Activated CD4-positive, alpha-beta T cell treated with anti-CD3 and anti-CD28 coated beads for 36 hours (primary cell): ENCODE results near the gene GCKR. TPM values are rescaled to one million over a fixed set of nuclear protein-coding genes. Genes with fewer than 3 reads are reported as not detected.

Experiments
- ATAC-seq: fragments of 200-7000 bp; cut with Tn5 transposase; one replicate; pipeline ENCODE4 v1.10.0; 2021; ENCODE audit warnings: mild to moderate bottlenecking, moderate library complexity
- CTCF ChIA-PET: fragments of 350-600 bp; sonication (Branson Sonifier 250); formaldehyde crosslinking; loops from one replicate; lab custom pipeline; 2021; ENCODE audit warnings: antibody characterized with exemption; lab: Charles Lee
- POLR2A ChIA-PET: fragments of 350-600 bp; sonication (Branson Sonifier 250); formaldehyde crosslinking; loops from one replicate; lab custom pipeline; 2021; ENCODE audit warnings: antibody characterized with exemption, inconsistent platforms; lab: Charles Lee
- DNase-seq: peaks from one replicate; pipeline ENCODE4 v3.0.0-alpha.2; 2020
- H3K27ac Mint-ChIP-seq: one replicate; pipeline ENCODE4 v1.8.0; 2021; ENCODE audit warnings: mixed read lengths
- H3K27me3 Mint-ChIP-seq: one replicate; pipeline ENCODE4 v1.8.0; 2021; ENCODE audit warnings: mixed read lengths
- H3K36me3 Mint-ChIP-seq: one replicate; pipeline ENCODE4 v1.8.0; 2021; ENCODE audit warnings: low read depth, mixed read lengths
- H3K4me1 Mint-ChIP-seq: one replicate; pipeline ENCODE4 v1.8.0; 2021; ENCODE audit warnings: mixed read lengths
- H3K4me3 Mint-ChIP-seq: one replicate; pipeline ENCODE4 v1.8.0; 2021; ENCODE audit warnings: mild to moderate bottlenecking, moderate library complexity, mixed read lengths
- H3K9me3 Mint-ChIP-seq: one replicate; pipeline ENCODE4 v1.8.0; 2021; ENCODE audit warnings: low read depth, mixed read lengths
- intact Hi-C, 2 experiments: fragments of 100-400 bp; cut with DNase I in 1 of 2; cut with micrococcal nuclease in 1 of 2; formaldehyde crosslinking; loops; one replicate each; pipeline versions ENCODE4 v1.14.2 to v1.15.1; 2022 to 2024; cut with DNase I, micrococcal nuclease
- total RNA-seq, 2 experiments: library from RNA; stranded (reverse); gene quantifications; one replicate each; pipeline ENCODE4 v1.2.3, GENCODE V29; 2021

The GCKR gene
- total RNA-seq, 2 experiments from 2014 or later = not detected

DNA sequence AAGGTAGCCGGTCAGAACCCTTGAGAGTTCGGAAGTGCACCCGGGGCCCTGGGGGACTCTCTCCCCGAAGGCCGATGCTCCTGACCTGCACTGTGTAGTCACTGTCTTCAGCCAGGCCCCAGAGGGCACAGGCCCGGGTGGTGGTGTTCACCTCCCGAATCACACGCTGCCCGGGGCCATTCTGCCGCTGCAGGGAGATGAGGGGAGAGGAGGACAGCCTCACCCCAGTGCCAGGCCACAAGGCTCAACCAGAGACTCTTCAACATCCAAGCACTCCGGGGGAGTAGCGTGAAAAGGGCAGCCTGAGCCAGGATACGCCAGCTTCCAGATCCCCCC is 2.7 kb upstream of the GCKR start:
- Mint-ChIP-seq H3K36me3 (no peaks in the 10 kb centered on the region), H3K4me1 (peaks cover 26% of the 10 kb centered on the region), H3K4me3 (peak overlapping the region; percentile 36), H3K27ac (no peak overlapping the region), H3K27me3 (peaks cover 35% of the 10 kb centered on the region), H3K9me3 (no peaks in the 10 kb centered on the region)
- ATAC-seq (no peak), DNase-seq (no peak)
- ChIA-PET CTCF (no interaction called here), POLR2A (no interaction called here)
- intact Hi-C loops = no loop called here

DNA sequence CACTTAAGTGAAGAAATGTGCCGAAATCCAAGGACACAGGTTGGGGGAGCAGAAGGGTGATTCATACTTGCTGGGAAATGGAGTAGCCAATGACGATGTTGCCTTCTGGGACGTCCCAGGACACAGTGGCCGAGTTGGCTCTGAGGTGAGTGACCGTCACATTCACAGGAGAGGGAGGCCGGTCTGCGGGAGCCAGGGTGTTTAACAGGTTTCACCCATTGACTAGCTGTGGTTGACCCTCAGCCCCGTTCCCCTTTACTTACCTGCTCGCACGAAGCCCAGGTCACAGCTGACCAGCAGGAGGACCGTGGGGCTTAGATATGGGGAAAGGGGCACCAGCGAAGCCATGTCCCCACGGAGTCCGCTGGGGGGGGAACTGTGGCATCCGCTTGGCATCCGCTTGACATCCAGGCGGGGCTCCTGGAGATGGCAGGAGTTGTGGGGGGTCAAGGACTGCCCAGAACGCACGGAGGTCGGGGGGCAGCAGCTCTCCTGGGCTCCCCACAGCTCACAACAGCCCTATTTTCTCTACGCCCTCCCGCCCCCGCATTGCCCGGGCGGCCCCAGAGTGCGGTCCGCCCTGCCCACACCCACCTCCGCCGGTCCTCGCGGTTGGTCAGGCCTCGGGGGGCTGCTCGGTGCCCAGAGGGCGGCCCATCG is 2.2 kb upstream of the GCKR start:
- no peaks in the 10 kb centered on the region for H3K36me3 Mint-ChIP-seq
- H3K27ac Mint-ChIP-seq = no peak overlapping the region
- CTCF ChIA-PET = interaction anchor here (0.6 kb wide), 1 partner anchor 135 kb away, joined by 3 read pairs; the partner anchor contains the start of genes CCDC121 and GPN1

DNA sequence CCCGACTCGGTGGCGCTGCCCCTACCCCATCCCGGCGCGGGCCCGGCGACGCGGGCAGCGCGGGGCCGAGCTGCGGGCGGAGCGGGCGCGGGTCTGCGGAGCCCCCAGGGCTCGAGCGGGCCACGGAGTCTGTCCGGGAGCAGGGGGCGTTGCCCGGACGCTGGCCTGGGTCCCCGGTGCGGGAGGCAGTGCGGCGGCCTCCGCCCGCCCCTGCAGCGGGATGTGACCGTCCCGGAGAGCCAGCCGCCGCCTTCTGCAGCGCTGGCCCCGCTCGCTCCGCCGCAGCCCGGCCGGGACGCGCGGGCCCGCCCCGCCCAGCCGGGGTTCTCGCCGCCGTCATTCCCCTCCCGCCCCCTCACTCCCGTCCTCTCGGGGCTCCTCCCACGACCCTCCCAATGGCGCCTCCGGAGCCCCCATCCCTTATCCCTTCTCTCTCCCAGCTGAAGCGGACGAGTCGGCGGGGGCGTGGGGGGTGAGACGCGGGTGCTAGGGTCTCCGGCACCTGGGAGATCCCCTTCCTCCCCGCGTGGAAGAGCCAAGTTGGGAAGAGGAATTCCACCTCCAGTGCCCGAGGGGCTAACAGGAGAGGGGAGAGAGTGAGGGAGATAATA is 1.6 kb upstream of the GCKR start, which contains the start of gene FNDC4:
Gene FNDC4, minus strand, starts transcription at position 257 of the 611 bp plus-strand sequence. CDS start 521 bp downstream, outside the sequence.
- H3K27me3 Mint-ChIP-seq = peaks cover 38% of the 10 kb centered on the region
- DNase-seq (peak; percentile 36), ATAC-seq (peak; percentile 60)
- H3K36me3 Mint-ChIP-seq = no peaks in the 10 kb centered on the region
- intact Hi-C loops = no loop called here
- CTCF ChIA-PET = interaction anchor here (0.5 to 0.6 kb wide), 2 partner anchors 72 to 134 kb away, joined by 3 to 4 read pairs; partner anchors contain the start of genes CCDC121 and GPN1
- no peak within 1 kb of the TSS for H3K27ac Mint-ChIP-seq
- H3K9me3 Mint-ChIP-seq = no peaks in the 10 kb centered on the region
- H3K4me1 Mint-ChIP-seq = peaks cover 16% of the 10 kb centered on the region
- POLR2A ChIA-PET = no interaction called here
- peak within 1 kb of the TSS; percentile 53 for H3K4me3 Mint-ChIP-seq

More for the DNA sequence above, 2.2 kb upstream of the GCKR start:
- no peaks in the 10 kb centered on the region for H3K9me3 Mint-ChIP-seq
- intact Hi-C loops = no loop called here
- ATAC-seq = no peak
- peak overlapping the region; percentile 36 for H3K4me3 Mint-ChIP-seq
- POLR2A ChIA-PET = no interaction called here
- DNase-seq = peak; percentile 13
- peaks cover 38% of the 10 kb centered on the region for H3K27me3 Mint-ChIP-seq
- peaks cover 22% of the 10 kb centered on the region for H3K4me1 Mint-ChIP-seq

DNA sequence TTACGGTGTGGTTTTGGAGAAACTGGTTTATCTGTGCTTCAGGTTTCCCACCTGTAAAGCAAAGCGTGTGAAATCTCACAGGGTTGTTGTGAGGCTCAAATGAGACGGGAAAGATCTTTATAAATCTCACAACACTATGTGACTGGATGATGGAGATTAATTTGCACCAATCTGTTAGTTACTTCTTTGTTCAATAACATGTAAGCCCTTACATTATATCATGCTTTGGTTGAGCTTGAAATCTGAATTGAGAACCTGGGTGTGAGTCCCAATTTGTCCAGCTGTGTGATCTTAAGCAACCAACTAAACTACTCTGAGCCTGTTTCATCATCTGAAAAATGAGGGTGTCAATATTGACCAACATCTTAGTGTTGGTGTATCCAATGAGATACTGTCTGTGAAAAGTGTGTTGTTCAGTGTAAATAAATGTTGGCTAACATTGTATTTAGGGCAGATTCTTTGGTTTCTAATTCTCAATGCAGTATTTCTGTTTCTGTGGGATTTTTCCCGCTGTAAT is 741 bp upstream of the GCKR start:
- ATAC-seq = no peak
- Mint-ChIP-seq H3K27me3 (peaks cover 38% of the 10 kb centered on the region), H3K4me3 (peak overlapping the region; percentile 53), H3K27ac (no peak overlapping the region), H3K36me3 (no peaks in the 10 kb centered on the region), H3K9me3 (no peaks in the 10 kb centered on the region), H3K4me1 (peaks cover 10% of the 10 kb centered on the region)
- no peak for DNase-seq
- POLR2A ChIA-PET = no interaction called here
- CTCF ChIA-PET = interaction anchor here (0.5 kb wide), 1 partner anchor 72 kb away, joined by 4 read pairs; no protein-coding TSS in a partner anchor
- intact Hi-C loops = no loop called here

DNA sequence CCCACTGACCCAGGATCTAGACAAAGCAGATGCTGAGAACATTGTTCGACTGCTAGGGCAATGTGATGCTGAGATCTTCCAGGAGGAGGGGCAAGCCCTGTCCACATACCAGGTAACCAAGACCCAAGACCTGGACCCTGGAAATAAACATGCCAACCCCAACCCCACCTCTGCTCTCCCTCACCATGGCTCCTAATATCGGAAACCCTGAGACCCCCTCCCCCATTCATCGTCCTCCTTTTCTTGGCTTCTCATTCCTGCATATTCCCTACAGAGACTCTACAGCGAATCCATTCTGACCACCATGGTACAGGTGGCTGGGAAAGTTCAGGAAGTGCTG is 619 bp downstream of the GCKR start:
- Mint-ChIP-seq H3K4me3 (no peak overlapping the region), H3K9me3 (no peaks in the 10 kb centered on the region)
- no peak for DNase-seq

DNA sequence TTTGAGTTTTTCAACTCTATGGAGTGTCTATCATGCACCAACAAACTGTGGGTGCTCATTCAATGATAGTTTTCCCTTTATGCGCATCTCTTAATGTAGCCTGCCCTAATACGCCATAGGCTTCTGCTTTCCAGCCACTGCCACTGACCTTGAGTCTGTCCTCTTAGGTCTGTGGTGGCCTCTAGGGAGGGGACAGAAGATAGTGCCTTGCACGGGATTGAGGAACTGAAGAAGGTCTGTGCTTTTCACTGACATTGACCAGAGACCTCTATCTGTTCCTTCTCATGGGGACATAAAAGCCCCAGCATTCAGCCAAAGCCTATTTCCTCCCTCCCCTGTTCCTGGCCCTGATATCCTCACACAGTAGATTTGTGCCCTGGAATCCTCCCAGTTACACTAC is 2.3 kb downstream of the GCKR start:
- ChIA-PET CTCF (no interaction called here), POLR2A (no interaction called here)
- intact Hi-C loops = no loop called here
- peaks cover 31% of the 10 kb centered on the region for H3K27me3 Mint-ChIP-seq
- H3K36me3 Mint-ChIP-seq = no peaks in the 10 kb centered on the region
- no peak overlapping the region for H3K4me3 Mint-ChIP-seq
- H3K27ac Mint-ChIP-seq = no peak overlapping the region
- DNase-seq (no peak), ATAC-seq (no peak)
- H3K9me3 Mint-ChIP-seq = no peaks in the 10 kb centered on the region
- H3K4me1 Mint-ChIP-seq = peaks cover 6% of the 10 kb centered on the region

More for the DNA sequence above, 619 bp downstream of the GCKR start:
- intact Hi-C loops = no loop called here
- POLR2A ChIA-PET = no interaction called here
- H3K36me3 Mint-ChIP-seq = no peaks in the 10 kb centered on the region
- ATAC-seq = no peak
- H3K27ac Mint-ChIP-seq = no peak overlapping the region
- peaks cover 38% of the 10 kb centered on the region for H3K27me3 Mint-ChIP-seq
- CTCF ChIA-PET = no interaction called here
- peaks cover 6% of the 10 kb centered on the region for H3K4me1 Mint-ChIP-seq

DNA sequence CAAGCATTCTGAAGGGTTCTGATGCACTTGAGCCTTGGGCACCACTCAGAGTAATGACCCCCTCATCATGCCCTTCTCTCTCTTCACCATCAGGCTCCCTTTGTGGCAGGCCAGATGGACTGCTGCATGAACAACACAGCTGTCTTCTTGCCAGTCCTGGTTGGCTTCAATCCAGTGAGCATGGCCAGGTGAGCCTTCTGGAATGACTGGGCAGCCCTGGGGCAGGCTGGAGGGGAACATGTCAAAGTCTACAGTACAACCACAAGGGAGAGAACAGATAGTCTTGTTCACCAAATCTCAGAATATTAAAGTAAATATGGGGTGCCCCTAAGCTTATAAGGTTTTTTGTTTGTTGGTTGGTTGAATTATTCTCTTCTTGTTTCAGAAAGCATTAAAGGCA is 4.4 kb downstream of the GCKR start:
- intact Hi-C loops = no loop called here
- Mint-ChIP-seq H3K4me3 (no peak overlapping the region), H3K9me3 (no peaks in the 10 kb centered on the region), H3K4me1 (no peaks in the 10 kb centered on the region), H3K27me3 (peaks cover 19% of the 10 kb centered on the region), H3K27ac (no peak overlapping the region), H3K36me3 (no peaks in the 10 kb centered on the region)
- no peak for DNase-seq
- POLR2A ChIA-PET = no interaction called here
- CTCF ChIA-PET = interaction anchor here (0.6 kb wide), 2 partner anchors 58 to 180 kb away, joined by 3 read pairs; no protein-coding TSS in a partner anchor
- no peak for ATAC-seq

DNA sequence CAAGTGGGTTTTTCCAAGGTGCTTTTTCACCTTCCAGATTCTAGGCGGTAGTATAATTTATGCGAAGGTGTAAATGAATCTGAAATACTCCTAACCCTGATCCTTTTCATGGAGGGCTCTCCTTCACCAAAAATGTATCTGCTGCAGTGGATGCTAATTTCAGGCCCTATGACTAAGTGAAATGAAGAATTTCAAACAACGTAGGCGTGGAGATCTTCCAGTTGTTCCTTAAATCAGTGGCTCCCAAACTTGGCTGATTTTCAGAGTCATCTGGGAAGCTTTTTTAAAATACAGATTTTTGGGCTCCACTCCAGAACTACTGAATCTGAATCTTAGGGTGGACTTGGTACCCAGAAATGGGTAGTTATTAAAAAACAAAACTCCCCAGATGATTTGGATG is 5.5 kb downstream of the GCKR start:
- no peaks in the 10 kb centered on the region for H3K4me1 Mint-ChIP-seq
- no peak overlapping the region for H3K27ac Mint-ChIP-seq
- ChIA-PET POLR2A (no interaction called here), CTCF (interaction anchor here (0.6 to 0.7 kb wide), 2 partner anchors 15 to 24 kb away, joined by 3 to 4 read pairs; no protein-coding TSS in a partner anchor)
- H3K4me3 Mint-ChIP-seq = no peak overlapping the region
- H3K36me3 Mint-ChIP-seq = no peaks in the 10 kb centered on the region
- ATAC-seq (no peak), DNase-seq (no peak)
- peaks cover 11% of the 10 kb centered on the region for H3K27me3 Mint-ChIP-seq
- intact Hi-C loops = no loop called here
- H3K9me3 Mint-ChIP-seq = no peaks in the 10 kb centered on the region

DNA sequence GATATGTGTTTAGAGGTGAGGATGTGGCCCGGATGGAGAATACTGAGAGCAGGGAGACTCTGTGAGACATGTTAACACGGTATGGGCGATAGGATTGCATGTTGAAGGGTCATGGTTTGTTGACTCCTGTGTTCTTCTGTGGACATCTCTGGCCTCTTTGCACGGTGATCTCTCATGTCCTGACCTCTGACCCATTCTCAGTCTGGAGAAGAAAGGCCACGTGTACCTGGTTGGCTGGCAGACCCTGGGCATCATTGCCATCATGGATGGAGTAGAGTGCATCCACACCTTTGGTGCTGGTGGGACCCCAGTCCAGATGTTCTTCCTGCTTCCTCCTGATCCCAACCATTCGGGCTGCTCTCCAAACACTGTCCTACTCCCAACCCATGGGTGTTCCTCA is 9.9 kb downstream of the GCKR start:
- ATAC-seq (no peak), DNase-seq (no peak)
- Mint-ChIP-seq H3K27ac (no peak overlapping the region), H3K36me3 (no peaks in the 10 kb centered on the region), H3K4me3 (no peak overlapping the region), H3K4me1 (no peaks in the 10 kb centered on the region), H3K27me3 (no peaks in the 10 kb centered on the region), H3K9me3 (no peaks in the 10 kb centered on the region)
- ChIA-PET CTCF (interaction anchor here (0.6 to 1.4 kb wide), 2 partner anchors 9 to 177 kb away, joined by 3 to 4 read pairs; no protein-coding TSS in a partner anchor), POLR2A (no interaction called here)
- intact Hi-C loops = no loop called here

DNA sequence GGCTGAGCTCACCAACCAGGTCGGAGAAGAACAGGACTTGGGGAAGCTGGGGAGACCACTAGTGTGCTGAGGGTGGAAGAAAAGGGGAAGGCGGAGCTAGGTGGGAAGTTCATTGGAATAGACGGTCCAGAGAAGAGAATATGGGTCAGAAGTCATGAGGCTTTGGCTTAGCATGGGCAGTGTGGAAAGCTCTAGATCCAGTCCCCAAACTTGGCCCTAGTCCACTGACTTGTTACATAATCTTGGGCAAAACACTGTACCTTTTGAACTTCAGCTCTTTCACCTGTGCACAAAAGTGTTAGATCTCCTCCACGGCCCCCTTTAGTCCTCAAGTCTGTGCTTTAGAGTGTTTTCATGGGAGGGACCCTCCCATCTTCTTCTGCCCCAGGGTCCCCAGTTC is 10.7 kb downstream of the GCKR start:
- Mint-ChIP-seq H3K4me3 (no peak overlapping the region), H3K36me3 (no peaks in the 10 kb centered on the region), H3K9me3 (no peaks in the 10 kb centered on the region), H3K27me3 (no peaks in the 10 kb centered on the region), H3K27ac (no peak overlapping the region), H3K4me1 (no peaks in the 10 kb centered on the region)
- DNase-seq (no peak), ATAC-seq (no peak)
- intact Hi-C loops = no loop called here
- ChIA-PET POLR2A (no interaction called here), CTCF (interaction anchor here (0.6 to 1.4 kb wide), 2 partner anchors 8 to 176 kb away, joined by 3 to 4 read pairs; no protein-coding TSS in a partner anchor)

DNA sequence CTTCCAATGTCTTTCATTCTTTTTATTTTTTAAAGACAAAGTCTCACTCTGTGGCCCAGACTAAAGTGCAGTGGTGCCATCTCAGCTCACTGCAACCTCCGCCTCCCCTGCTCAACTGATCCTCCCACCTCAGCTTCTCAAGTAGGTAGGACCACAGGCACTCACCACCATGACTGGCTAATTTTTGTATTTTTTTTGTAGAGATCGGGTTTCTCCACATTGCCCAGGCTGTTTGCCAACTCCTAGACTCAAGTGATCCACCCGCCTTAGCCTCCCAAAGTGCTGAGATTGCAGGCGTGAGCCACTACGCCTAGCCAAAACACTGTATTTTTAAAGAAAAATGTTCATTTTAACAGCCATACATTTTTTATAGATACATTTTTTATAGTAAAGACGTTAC is 12.7 kb downstream of the GCKR start:
- H3K27ac Mint-ChIP-seq = no peak overlapping the region
- H3K4me1 Mint-ChIP-seq = no peaks in the 10 kb centered on the region
- no peaks in the 10 kb centered on the region for H3K9me3 Mint-ChIP-seq
- H3K4me3 Mint-ChIP-seq = no peak overlapping the region
- peaks cover 2% of the 10 kb centered on the region for H3K27me3 Mint-ChIP-seq
- intact Hi-C loops = no loop called here
- CTCF ChIA-PET = interaction anchor here (0.6 kb wide), 1 partner anchor 28 kb away, joined by 3 read pairs; no protein-coding TSS in a partner anchor
- POLR2A ChIA-PET = no interaction called here
- DNase-seq = no peak
- no peaks in the 10 kb centered on the region for H3K36me3 Mint-ChIP-seq
- no peak for ATAC-seq
